SJSA1 (cell line): ENCODE data around the gene HARS1. TPM values are rescaled to one million over a fixed set of nuclear protein-coding genes. Genes with fewer than 3 reads are reported as not detected.
A peak's percentile ranks its signal among the peaks of the same experiment; 100 is the strongest.
"Not testable (repeated sequence)": the region's sequence is repeated elsewhere in the genome, so short reads cannot be mapped to it uniquely, and the experiment has no call there.

ENCODE experiments used
- DNase-seq, 2 experiments: peaks; one replicate each; pipeline ENCODE4 v3.0.0-alpha.2; 2015 to 2020; ENCODE audit warnings: low spot score in 2 of 2, low read depth in 1 of 2
- H3K27ac ChIP-seq: fragments of 250-450 bp; sonication (Bioruptor Pico); 2 replicates; pipeline ENCODE4 v1.5.1; 2020; ENCODE audit warnings: mild to moderate bottlenecking, moderate library complexity
- H3K27me3 ChIP-seq: fragments of 250-450 bp; sonication (Bioruptor Pico); replicated peaks from 2 replicates; pipeline ENCODE4 v1.5.1; 2020; ENCODE audit warnings: mild to moderate bottlenecking, moderate library complexity
- H3K36me3 ChIP-seq: fragments of 250-450 bp; sonication (Bioruptor Pico); 2 replicates; pipeline ENCODE4 v1.5.1; 2020; ENCODE audit warnings: mild to moderate bottlenecking
- H3K4me1 ChIP-seq: fragments of 250-450 bp; sonication (Bioruptor Pico); replicated peaks from 2 replicates; pipeline ENCODE4 v1.6.1; 2021; ENCODE audit warnings: mild to moderate bottlenecking
- H3K4me3 ChIP-seq: fragments of 250-450 bp; sonication (Bioruptor Pico); 2 replicates; pipeline ENCODE4 v1.5.1; 2020; ENCODE audit warnings: mild to moderate bottlenecking
- H3K9me3 ChIP-seq: fragments of 250-450 bp; sonication (Bioruptor Pico); replicated peaks from 2 replicates; pipeline ENCODE4 v1.5.1; 2020; ENCODE audit warnings: mild to moderate bottlenecking
- total RNA-seq: library from RNA; depleted of rRNA; stranded (reverse); fragments of >200 nt; shearing (Covaris generic); gene quantifications from 2 replicates; pipeline ENCODE4 v1.2.3, GENCODE V29; 2014

The HARS1 gene
- total RNA-seq, 1 experiment from 2014 or later: 135 TPM

- Histone ChIP-seq H3K9me3 (no peaks in the 10 kb centered on the region), H3K4me1 (no peaks in the 10 kb centered on the region), H3K36me3 (peaks cover 98% of the 10 kb centered on the region), H3K27me3 (no peaks in the 10 kb centered on the region), H3K27ac (no peak overlapping the region), H3K4me3 (no peak overlapping the region)
- no peak for DNase-seq
Measured at GRCh38 chr5:140671472-140672125, 19.6 kb downstream of the HARS1 start.

DNA sequence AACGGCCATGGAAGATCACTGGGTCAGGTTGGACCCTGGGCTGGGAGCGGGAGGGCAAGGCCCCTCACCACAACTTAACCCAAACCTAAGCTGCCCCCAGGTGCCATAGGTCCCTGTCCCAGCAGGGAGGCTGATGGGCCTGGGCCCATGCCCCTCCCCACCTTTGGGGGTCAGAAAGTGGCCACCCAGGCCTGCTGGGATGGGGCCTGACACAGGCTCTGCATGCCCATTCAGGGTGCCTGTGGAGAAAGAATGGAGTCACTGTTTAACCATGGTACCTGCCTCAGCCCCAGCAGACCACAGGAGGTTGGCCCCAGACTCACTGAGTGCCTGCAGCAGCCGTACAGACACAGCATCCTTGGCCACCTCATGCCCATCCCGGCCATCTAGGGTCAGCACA lies 20.1 kb downstream of the HARS1 start:
- H3K4me3 ChIP-seq, H3K9me3 ChIP-seq, H3K27ac ChIP-seq, DNase-seq, H3K27me3 ChIP-seq, H3K4me1 ChIP-seq: not testable (repeated sequence)
- peaks cover 98% of the 10 kb centered on the region for H3K36me3 ChIP-seq

DNA sequence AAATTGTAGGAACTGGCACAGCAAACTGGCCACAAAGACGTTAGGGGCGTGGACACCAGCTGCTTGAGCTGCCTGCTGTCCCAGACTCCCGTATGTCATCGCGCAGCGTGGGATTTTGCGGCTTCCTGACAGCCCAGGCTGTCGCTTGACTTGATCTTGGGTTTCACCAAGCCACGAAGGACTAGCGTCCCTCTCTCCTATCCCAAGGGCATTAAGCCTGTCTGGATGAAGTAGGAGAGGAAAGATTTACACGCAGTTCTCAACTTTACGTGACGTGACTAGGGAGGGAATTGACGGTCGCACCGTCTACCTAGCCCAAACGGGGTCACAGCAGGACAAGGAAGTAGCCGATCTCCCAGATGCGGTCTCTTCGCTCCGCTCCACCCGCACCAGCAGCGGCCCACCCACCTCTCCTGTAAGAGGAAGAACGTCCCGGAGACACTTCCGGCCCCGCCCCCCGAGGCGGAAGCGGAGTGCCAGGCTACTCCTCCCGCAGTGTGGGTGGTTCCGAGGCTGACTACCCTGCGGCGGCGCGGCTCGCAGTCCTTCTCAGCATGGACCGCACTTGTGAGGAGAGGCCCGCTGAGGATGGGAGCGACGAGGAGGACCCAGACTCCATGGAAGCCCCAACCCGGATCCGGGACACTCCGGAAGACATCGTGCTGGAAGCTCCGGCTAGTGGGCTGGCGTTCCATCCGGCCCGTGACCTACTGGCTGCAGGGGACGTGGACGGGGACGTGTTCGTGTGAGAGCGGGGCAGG lies 26.6 kb downstream of the HARS1 start, which contains the start of gene WDR55:
WDR55 (plus strand) TSS at position 546 of the 761 bp plus-strand sequence; CDS start at position 555, 9 bp downstream.
- Histone ChIP-seq H3K4me1 (peaks cover 13% of the 10 kb centered on the region), H3K27me3 (no peaks in the 10 kb centered on the region), H3K27ac (peak within 1 kb of the TSS; percentile 51), H3K36me3 (peaks cover 82% of the 10 kb centered on the region), H3K9me3 (no peaks in the 10 kb centered on the region), H3K4me3 (peak within 1 kb of the TSS; percentile 60)
- DNase-seq: peak; percentile 98 to 99

DNA sequence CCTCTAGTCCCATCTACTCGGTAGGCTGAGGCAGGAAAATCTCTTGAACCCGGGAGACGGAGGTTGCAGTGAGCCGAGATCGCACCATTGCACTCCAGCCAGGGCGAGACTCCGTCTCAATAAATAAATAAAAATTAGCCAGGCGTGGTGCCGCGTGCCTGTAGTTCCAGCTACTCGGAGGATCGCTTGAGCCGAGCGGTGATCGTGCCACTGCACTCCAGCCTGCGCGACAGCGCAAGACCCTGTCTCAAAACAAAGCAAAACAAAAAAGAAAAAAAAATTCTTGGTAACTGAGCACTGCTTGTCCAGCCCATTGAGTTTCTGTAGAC lies 27.2 kb downstream of the HARS1 start:
- DNase-seq: no peak
- H3K27ac ChIP-seq: peak overlapping the region; percentile 51
- no peaks in the 10 kb centered on the region for H3K27me3 ChIP-seq
- H3K9me3 ChIP-seq: no peaks in the 10 kb centered on the region
- peaks cover 13% of the 10 kb centered on the region for H3K4me1 ChIP-seq
- peak overlapping the region; percentile 60 for H3K4me3 ChIP-seq
- peaks cover 82% of the 10 kb centered on the region for H3K36me3 ChIP-seq

GRCh38 chr5:140660371-140660770 lies 30.8 kb downstream of the HARS1 start:
- H3K27me3 ChIP-seq, H3K4me1 ChIP-seq, H3K27ac ChIP-seq, DNase-seq, H3K4me3 ChIP-seq, H3K9me3 ChIP-seq: not testable (repeated sequence)
- H3K36me3 ChIP-seq: peaks cover 82% of the 10 kb centered on the region

DNA sequence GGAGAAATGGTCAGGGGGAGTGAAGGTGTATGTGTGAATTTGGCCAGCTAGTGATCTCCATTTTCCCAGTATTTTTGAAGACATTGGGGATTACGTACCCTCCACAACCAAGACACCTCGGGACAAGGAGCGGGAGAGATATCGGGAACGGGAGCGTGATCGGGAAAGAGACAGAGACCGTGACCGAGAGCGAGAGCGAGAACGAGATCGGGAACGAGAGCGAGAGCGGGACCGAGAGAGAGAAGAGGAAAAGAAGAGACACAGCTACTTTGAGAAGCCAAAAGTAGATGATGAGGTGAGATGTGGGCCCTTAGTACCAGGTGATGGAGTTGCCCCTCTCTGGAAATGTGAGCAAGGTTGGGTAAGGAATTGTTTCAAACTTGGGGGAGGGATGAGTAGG lies 32.3 kb downstream of the HARS1 start:
- H3K4me3 ChIP-seq: no peak overlapping the region
- no peak overlapping the region for H3K27ac ChIP-seq
- no peaks in the 10 kb centered on the region for H3K9me3 ChIP-seq
- no peaks in the 10 kb centered on the region for H3K27me3 ChIP-seq
- DNase-seq: no peak
- peaks cover 92% of the 10 kb centered on the region for H3K36me3 ChIP-seq
- peaks cover 5% of the 10 kb centered on the region for H3K4me1 ChIP-seq

- Histone ChIP-seq H3K27ac (0 out of 2 replicates have a peak overlapping the region, but pooled peaks have one; percentile 0), H3K9me3 (no peaks in the 10 kb centered on the region), H3K4me1 (peaks cover 12% of the 10 kb centered on the region), H3K36me3 (peaks cover 81% of the 10 kb centered on the region), H3K4me3 (peak overlapping the region; percentile 63), H3K27me3 (no peaks in the 10 kb centered on the region)
- DNase-seq: no peak
Measured at GRCh38 chr5:140647042-140647419, 44.1 kb downstream of the HARS1 start.

DNA sequence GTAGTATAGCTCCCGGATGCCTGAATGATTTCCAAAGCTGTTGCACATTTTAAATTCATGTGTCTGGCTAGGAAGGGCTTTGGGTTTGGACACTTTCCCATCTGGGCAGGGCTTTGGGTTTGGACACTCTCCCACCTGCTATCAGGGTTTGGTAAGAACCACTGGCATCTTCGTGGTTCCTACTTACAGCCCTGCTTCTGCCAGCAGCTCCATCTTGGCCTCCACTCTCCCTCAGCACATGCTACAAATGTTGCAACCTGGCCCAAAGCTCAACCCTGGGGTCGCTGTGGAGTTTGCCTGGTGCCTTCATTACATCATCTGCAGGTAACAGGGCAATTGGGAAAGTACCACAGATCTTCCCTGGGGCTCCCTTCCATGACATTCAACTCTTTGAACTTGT lies 48.5 kb downstream of the HARS1 start:
- H3K9me3 ChIP-seq: no peaks in the 10 kb centered on the region
- H3K27ac ChIP-seq: no peak overlapping the region
- no peaks in the 10 kb centered on the region for H3K27me3 ChIP-seq
- H3K36me3 ChIP-seq: peaks cover 62% of the 10 kb centered on the region
- no peak overlapping the region for H3K4me3 ChIP-seq
- no peak for DNase-seq
- peaks cover 21% of the 10 kb centered on the region for H3K4me1 ChIP-seq

DNA sequence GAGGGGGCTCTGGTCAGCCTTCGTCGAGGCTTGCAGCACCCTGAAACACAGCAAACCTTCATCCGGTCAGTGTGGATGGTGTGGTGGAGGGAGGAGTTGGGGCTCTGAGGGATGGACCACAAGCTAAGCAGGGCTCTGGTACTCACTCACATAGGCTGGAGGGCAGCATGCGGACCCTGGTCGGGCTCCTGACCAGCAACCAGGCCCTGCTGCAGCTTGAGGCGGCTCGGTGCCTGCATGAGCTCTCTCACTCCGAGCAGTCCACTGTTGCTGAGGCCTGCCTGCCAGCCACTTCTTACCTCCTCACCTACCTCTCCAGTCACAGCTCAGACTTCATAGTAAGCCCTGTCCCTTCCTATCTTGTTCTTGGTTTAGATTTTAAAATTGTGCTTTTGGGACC lies 49.5 kb downstream of the HARS1 start:
- no peaks in the 10 kb centered on the region for H3K9me3 ChIP-seq
- no peak overlapping the region for H3K27ac ChIP-seq
- peaks cover 55% of the 10 kb centered on the region for H3K36me3 ChIP-seq
- H3K27me3 ChIP-seq: no peaks in the 10 kb centered on the region
- no peak overlapping the region for H3K4me3 ChIP-seq
- no peak for DNase-seq
- H3K4me1 ChIP-seq: peaks cover 20% of the 10 kb centered on the region

- DNase-seq: peak; percentile 84 to 99
- peaks cover 13% of the 10 kb centered on the region for H3K4me1 ChIP-seq
- peaks cover 33% of the 10 kb centered on the region for H3K36me3 ChIP-seq
- peak within 1 kb of the TSS; percentile 67 for H3K4me3 ChIP-seq
- peak within 1 kb of the TSS; percentile 28 for H3K27ac ChIP-seq
- H3K9me3 ChIP-seq: no peaks in the 10 kb centered on the region
- H3K27me3 ChIP-seq: no peaks in the 10 kb centered on the region
Measured at GRCh38 chr5:140639148-140639981, 51.8 kb downstream of the HARS1 start, which contains the start of gene TMCO6. TMCO6 (plus strand) TSS chr5:140639451; CDS start chr5:140639528, 77 bp downstream.

DNA sequence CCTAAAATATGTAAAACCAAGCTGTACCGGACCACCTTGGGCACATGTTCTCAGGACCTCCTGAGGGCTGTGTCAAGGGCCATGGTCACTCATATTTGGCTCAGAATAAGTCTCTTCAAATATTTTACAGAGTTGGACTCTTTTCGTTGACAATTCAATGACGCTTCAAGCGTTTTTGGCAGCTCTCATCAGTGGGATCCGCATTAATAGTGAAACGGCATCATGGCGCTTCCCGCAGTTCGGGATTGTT lies 52.3 kb downstream of the HARS1 start:
- Histone ChIP-seq H3K36me3 (peaks cover 28% of the 10 kb centered on the region), H3K4me3 (peak overlapping the region; percentile 67), H3K27ac (peak overlapping the region; percentile 13), H3K4me1 (peaks cover 13% of the 10 kb centered on the region)
- H3K27me3 ChIP-seq, H3K9me3 ChIP-seq, DNase-seq: not testable (repeated sequence)

DNA sequence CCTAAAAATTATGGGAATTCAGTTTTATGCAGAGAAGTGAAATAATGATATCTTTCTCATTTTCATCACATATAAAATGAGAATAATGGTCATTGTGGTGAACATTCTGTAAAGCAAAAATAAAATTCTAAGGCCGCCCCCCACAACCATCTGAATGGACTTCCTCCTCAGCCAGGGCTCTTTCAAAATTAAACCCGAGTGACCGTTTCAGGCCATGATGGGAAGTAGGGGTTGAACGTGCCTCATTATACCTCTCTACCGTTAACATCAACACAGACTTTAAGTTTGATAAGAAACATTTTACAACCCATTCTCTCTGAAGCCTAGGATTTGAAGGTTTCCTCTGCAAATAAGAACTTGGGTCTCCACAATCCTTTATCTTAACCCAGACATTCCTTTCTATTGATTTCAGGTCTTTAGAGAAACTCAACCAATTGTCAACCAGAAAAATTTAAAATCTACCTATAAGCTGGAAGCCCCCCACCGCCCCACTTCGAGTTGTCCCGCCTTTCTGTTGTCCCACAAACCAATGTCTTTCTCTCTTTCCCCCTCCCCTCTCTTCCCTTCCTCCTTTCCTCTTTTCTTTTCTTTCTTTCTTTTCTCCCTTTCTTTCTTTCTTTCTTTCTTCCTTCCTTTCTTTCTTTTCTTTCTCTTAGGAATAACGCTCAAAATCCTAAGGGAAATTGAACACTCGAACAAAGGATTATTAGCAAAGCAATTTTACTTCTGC lies 53.6 kb downstream of the HARS1 start:
- Histone ChIP-seq H3K9me3 (no peaks in the 10 kb centered on the region), H3K27me3 (no peaks in the 10 kb centered on the region), H3K27ac (no peak overlapping the region), H3K36me3 (peaks cover 15% of the 10 kb centered on the region), H3K4me1 (peaks cover 23% of the 10 kb centered on the region), H3K4me3 (no peak overlapping the region)
- DNase-seq: no peak
